Hematopoietic multipotent progenitor cell treated with erythropoietin and hydrocortisone succinate and interleukin-3 and kit ligand, for 6 days (in vitro differentiated cells): Measurements from ENCODE around the gene AMPD1.
A peak's percentile ranks its signal among the peaks of the same experiment; 100 is the strongest.

Source experiments
- DNase-seq: peaks from one replicate; pipeline ENCODE4 v3.0.0-alpha.2; 2015

AMPD1 gene

DNA sequence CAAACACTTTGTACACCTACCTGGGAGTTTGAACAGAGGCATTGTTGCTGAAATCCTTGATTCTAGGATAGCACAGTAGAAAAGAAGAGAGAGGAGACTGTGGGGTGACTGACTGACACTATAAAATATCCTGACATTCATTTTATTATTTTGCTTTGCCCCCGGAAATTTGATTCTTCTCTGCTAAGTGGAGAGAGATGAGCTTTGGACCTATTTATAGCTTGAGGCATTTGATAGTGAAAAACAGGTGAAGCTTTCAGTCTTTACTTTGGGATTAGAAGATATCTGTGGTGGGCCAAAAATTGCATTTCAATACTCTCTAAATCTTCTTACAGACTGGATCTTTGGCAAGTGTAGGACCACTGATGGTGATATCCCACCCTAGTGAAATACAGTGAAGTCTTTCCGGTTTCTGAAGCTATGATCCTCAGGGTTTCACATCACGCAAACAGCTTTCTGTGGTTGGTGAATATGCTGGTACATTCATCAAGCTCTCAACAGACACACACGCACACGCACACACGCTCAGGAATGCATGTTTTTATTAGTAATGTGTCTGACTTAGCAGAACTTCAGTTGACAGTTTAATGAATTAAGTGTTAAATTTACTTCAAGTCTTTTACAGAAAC, at the start of gene AMPD1:
Gene AMPD1 (minus strand): TSS at position 117 of the 629 bp plus-strand sequence. CDS start 75 bp downstream, at position 42.
- DNase-seq, result no peak

DNA sequence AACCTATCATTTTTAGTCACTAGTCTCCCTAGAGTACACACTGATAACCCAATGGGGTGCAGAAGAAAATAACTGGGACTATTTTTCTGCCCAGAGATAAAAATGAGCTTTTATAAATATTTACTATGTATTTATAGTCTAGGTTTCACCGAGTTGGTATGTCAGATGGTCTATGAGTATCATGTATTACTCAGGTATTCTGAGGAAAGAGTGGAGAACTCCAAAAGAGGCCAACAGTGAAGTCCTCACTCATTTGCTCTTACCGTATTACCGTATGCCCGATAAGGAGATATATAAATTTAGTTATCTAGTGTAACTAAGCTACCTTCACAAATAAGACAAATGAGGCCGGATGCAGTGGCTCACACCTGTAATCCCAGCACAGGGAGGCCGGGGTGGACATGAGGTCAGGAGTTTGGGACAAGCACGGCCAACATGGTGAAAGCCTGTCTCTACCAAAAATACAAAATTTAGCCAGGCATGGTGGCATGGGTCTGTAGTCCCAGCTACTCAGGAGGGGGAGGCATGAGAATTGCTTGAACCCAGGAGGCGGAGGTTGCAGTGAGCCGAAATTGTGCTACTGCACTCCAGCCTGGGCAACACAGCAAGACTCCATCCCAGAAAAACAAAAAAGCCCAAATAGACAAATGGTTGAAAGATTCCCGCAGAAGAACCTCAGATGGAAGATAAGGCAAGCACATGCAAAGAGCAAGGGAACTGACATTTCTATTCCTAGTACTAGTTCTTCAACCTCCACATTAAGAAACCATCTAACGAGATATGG, 46.8 kb upstream of the AMPD1 start:
- no peak for DNase-seq

GRCh38 chr1:114740331-114740730, 45.0 kb upstream of the AMPD1 start:
- DNase-seq, result no peak

DNA sequence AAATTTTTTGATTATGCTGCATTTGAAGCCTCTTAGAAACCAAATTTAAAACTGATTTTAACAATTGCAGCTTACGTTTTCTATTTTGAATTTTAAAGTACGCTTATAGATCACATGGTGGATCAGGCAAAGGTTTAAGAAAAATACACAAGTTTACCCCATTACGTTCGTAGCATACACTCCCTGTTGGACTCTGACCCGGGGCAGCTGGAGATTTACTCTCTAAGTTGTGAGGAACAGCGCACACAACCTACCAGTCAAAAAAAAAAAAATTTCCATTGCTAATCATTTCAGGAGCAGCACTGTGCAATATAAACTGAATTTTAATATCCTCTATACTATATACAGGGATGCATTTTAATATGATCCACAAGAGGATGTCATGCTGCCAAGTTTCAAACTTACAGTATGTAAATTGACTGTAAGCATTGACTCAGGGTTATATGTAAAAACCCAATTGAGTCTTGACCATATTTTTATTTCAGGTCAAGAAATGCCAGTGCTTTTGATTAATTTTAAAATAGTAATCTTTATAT, 42.0 kb upstream of the AMPD1 start:
- no peak for DNase-seq

- DNase-seq, result no peak
These were observed 40.1 kb upstream of the AMPD1 start for GRCh38 chr1:114735479-114735878.

GRCh38 chr1:114729782-114730181, 34.4 kb upstream of the AMPD1 start:
- no peak for DNase-seq

- DNase-seq, result no peak
These were observed 33.2 kb upstream of the AMPD1 start for GRCh38 chr1:114728553-114728952.

DNA sequence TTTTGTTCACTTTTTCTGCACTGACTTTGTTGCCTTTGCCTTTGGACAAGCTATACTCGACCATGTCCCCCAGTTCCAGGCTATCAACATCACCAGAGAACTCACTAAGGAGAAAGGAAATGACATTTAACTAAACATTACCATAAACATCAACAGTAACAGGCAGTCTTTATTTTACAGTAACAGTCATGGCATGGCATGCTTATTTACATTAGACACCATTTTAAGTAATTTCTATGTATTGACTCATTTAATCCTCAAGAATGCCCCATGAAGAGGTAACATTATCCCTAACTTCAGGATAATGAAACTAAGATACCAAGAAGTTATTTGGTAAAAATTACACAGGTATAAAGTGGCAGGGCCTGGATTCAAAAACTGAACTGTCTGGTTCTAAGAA, 29.9 kb upstream of the AMPD1 start:
- no peak for DNase-seq

GRCh38 chr1:114723915-114724314, 28.6 kb upstream of the AMPD1 start:
- DNase-seq, result no peak

GRCh38 chr1:114723457-114723856, 28.1 kb upstream of the AMPD1 start:
- no peak for DNase-seq

GRCh38 chr1:114720492-114720891, 25.1 kb upstream of the AMPD1 start:
- DNase-seq, result no peak

- DNase-seq, result no peak
These were observed 24.1 kb upstream of the AMPD1 start for GRCh38 chr1:114719424-114719787.

GRCh38 chr1:114718661-114719423, 23.5 kb upstream of the AMPD1 start:
- no peak for DNase-seq

DNA sequence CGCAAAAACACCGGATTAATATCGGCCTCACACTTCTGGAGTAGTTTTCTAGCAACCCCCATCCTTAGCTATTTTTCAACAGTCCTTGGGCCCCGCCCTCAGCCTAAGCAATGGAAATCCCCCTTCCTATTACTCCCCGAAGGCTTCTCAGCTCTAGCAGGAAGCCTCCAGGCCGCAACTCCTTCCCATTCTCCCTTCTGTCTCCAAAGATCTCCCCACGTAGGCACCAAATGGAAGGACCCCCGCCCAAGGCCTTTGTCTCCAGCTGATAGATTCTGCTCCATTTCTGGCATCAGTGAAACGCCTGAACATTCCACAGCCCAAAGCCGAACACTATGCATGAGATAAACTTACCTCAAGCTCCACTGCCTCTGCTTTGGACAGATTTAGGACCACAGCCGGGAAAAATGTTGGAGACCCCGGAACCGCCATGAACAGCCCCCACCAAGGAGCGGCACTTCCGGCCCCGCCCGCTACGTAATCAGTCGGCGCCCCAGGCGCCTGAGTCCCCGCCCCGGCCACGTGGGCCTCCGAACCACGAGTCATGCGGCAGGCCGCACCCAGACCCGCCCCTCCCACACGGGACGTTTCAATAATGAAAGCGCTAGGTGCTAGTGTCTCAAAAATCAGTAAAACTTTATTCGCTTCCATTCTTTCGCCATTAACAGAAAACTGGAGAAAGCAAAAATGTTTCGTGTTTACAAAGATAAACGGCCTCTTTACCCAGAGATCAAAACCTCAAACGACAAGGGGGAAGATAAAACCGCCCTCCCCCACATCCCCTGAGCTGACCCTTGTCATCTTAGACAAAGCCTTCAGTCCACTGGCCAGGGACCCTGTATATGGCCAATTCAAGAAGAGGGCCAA, 21.2 kb upstream of the AMPD1 start, which contains the start of gene NRAS:
Gene NRAS (minus strand): TSS at position 468 of the 867 bp plus-strand sequence. CDS start 611 bp downstream, outside the sequence.
- peak; percentile 97 for DNase-seq

GRCh38 chr1:114715952-114716303, 20.6 kb upstream of the AMPD1 start:
- no peak for DNase-seq

GRCh38 chr1:114712977-114713376, 17.6 kb upstream of the AMPD1 start:
- DNase-seq, result no peak

GRCh38 chr1:114710360-114710759, 15.0 kb upstream of the AMPD1 start:
- no peak for DNase-seq

GRCh38 chr1:114707604-114708003, 12.3 kb upstream of the AMPD1 start:
- DNase-seq, result no peak

DNA sequence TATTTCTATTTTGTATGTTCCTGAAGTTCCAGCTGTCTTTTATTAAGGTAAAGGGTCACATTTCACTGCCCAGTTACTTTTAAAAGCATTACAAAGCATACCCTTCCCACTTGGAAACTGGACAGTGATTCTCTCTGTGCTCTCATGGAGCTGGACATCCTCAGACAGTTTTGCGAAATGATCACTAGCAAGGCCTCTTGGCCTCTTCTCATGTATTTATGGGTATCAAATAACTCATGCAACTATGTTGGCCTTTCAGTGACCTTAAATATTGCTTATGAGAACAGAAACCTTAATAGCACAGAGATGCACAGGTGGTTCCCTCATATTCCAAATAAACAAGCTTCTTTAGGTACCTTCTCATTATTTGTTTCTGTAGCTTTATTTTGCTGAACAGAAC, 7.9 kb upstream of the AMPD1 start:
- DNase-seq, result no peak

DNA sequence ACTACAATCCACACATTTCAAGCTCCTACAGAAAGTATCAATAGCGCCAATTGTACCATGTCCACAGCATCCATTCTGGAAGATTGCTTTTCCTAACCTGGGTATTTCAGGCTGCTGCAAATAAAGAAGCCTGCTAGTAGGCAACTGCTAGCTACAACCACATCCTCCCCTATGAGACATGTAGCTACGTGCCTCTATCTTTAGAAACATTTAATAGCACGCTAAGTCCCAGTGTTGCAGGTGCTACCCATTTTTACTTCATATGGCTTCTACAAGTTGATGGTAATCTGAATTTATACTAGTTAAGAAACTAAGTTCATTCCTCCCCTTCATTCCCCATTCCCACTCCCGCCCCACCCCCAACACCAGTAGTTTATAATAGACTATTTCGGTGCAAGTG, 7.4 kb upstream of the AMPD1 start:
- no peak for DNase-seq

DNA sequence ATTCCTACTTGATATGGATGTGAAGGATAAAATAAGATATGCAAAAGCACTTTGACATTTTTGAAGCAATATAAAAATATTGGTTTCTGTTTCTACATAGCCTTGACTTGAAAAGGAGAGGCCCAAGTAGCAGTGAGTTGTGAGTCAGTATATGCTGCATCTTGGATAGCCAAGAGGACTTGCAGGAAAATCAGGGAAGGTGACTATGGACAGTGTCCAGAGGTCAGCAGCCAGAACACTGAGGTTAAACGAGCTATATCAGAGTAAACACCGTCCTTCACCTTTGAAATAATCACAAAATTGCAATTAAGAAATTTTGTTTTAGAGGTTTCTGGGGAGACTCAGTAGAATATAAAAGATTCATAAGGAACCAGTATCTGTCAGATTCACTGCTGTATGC, 6.6 kb upstream of the AMPD1 start:
- no peak for DNase-seq

GRCh38 chr1:114700036-114700600, 4.8 kb upstream of the AMPD1 start:
- no peak for DNase-seq
